SIG-M5 treated with dmso at 0.1 percent for 504 hours (cell line): ENCODE data around the gene NDUFB10.
A peak's percentile ranks its signal among the peaks of the same experiment; 100 is the strongest.
"Not testable (repeated sequence)": the region's sequence is repeated elsewhere in the genome, so short reads cannot be mapped to it uniquely, and the experiment has no call there.

ENCODE experiments used
- DNase-seq: peaks from one replicate; lab custom pipeline; 2025; ENCODE audit not compliant: unreplicated experiment; lab: John Stamatoyannopoulos, UW

The NDUFB10 gene

GRCh38 chr16:1923299-1924034 lies 35.9 kb upstream of the NDUFB10 start:
- peak; percentile 8 for DNase-seq

DNA sequence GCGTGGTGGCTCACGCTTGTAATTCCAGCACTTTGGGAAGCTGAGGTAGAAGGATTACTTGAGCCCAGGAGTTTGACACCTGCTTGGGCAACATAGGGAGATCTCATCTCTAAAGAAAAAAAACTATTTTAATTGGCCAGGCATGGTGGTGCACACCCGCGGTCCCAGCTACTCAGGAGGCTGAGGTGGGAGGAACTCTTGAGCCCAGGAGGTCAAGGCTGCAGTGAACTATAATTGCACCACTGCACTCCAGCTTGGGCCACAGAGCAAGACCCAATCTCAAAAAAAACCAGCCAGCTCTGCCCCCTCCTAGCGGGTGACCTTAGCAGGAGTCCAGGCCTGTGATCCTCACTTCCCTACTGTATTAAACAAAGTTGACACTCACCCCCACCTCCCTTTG lies 35.2 kb upstream of the NDUFB10 start:
- no peak for DNase-seq

- DNase-seq = no peak
Observed at GRCh38 chr16:1926271-1926670, 33.1 kb upstream of the NDUFB10 start.

DNA sequence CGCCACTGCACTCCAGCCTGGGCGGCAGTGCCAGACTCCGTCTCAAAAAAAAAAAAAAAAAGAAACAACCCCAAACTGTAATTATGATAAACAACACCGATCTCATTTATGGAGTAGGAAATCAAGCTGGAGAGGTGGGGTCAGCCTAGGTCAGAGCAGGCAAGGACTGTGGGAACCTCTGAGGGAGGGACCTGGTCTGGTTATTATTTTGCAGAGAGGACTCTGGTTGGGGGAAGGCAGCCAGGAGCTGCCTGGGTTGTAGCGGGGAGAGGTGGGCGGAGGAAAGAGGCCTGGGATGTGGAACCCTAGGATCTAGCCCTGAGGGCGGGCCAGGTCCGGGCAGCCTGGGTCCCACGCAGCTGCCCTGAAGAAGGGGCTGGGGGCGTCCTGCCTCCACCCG lies 30.2 kb upstream of the NDUFB10 start:
- DNase-seq = no peak

GRCh38 chr16:1929578-1930337 lies 29.6 kb upstream of the NDUFB10 start:
- peak; percentile 63 for DNase-seq

GRCh38 chr16:1930338-1930720 lies 29.0 kb upstream of the NDUFB10 start:
- DNase-seq = no peak

GRCh38 chr16:1932050-1933028 lies 27.0 kb upstream of the NDUFB10 start:
- DNase-seq = no peak

DNA sequence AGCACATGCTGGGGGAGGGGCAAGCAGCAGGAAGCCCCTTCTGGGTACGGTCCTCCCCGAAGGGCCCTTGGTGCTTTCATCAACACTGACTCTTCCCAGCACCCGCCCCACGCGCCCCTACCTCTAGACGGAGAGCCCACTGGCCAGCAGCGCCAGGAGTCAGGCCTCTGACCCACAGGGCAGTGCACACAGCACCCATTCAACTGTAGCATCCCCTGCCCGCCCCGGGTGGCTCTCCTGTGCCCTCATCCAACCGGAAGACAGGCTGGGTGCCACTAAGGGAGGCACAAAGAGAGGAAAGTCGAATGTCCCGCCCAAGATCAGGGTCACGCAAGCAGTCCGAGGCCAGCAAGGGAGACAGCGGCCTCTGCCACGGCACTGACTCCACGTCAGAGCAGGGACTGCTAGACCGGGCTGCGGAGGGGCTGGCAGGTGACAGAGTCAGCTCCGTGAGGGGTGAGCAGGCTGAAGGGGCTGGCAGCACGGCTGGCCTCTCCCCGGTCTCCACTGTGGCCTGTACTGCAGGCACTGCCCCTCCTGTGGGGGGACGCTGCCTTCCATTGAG lies 26.2 kb upstream of the NDUFB10 start:
- DNase-seq = no peak

DNA sequence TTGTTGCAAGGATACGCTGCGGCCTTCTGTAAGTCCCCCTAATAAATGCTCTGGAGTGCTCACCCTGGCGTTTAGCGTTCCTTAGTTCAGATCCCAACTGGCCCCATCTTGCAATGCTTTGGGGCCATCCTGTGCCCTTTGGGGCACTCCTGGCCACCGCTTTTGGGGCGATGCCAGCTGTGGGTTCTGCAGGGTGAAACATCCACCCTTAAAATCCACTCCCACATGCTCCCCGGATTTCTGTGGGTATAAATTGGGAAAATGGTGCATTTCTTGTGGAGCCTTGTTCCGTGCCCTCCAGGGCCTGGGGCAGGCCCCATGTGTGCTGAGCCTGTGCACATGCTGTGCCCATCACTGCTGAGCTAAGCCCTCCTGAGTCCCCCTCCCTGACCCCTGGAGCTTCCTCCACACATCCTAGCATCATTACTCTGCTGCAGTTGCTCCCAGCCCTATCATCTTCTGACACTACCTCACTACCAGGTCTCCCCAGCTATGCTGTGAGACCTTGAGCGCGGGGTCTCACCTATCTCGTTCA lies 22.3 kb upstream of the NDUFB10 start:
- no peak for DNase-seq

GRCh38 chr16:1938316-1938715 lies 21.0 kb upstream of the NDUFB10 start:
- DNase-seq = peak; percentile 84

DNA sequence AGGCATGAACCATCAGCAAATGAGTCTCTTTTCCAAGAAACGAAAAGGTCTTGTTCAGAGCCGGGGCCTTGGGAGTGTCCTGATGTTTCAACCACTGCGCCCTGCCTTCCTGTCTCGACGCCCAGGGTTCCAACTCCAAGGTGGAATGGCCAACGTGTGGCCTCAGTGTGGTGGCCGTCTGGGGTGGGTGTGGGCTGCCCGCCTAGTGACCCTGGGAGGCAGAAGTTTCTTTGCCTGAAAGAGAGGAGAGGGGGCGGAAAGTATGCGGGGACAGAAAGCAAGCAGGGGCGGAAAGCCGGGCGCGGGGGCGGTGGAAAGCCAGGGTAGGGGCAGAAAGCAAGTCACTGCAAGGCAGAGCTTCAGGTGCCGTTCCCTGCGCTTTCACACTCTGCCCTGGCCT lies 20.4 kb upstream of the NDUFB10 start:
- no peak for DNase-seq

DNA sequence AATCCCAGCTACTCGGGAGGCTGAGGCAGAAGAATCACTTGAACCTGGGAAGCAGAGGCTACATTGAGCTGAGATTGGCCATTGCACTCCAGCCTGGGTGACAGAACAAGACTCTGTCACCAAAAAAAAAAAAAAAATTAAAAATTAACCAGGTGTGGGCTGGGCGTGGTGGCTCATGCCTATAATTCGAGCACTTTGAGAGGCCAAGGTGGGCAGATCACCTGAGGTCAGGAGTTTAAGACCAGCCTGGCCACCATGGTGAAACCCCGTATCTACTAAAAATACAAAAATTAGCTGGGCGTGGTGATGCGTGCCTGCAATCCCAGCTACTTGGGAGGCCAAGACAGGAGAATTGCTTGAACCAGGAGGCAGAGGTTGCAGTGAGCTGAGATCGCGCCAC lies 19.5 kb upstream of the NDUFB10 start:
- DNase-seq = not testable (repeated sequence)

GRCh38 chr16:1940273-1941161 lies 18.8 kb upstream of the NDUFB10 start:
- no peak for DNase-seq

GRCh38 chr16:1941162-1942046 lies 17.9 kb upstream of the NDUFB10 start:
- DNase-seq = peak; percentile 18

- DNase-seq = peak; percentile 83
Observed at GRCh38 chr16:1942047-1942809, 17.1 kb upstream of the NDUFB10 start.

DNA sequence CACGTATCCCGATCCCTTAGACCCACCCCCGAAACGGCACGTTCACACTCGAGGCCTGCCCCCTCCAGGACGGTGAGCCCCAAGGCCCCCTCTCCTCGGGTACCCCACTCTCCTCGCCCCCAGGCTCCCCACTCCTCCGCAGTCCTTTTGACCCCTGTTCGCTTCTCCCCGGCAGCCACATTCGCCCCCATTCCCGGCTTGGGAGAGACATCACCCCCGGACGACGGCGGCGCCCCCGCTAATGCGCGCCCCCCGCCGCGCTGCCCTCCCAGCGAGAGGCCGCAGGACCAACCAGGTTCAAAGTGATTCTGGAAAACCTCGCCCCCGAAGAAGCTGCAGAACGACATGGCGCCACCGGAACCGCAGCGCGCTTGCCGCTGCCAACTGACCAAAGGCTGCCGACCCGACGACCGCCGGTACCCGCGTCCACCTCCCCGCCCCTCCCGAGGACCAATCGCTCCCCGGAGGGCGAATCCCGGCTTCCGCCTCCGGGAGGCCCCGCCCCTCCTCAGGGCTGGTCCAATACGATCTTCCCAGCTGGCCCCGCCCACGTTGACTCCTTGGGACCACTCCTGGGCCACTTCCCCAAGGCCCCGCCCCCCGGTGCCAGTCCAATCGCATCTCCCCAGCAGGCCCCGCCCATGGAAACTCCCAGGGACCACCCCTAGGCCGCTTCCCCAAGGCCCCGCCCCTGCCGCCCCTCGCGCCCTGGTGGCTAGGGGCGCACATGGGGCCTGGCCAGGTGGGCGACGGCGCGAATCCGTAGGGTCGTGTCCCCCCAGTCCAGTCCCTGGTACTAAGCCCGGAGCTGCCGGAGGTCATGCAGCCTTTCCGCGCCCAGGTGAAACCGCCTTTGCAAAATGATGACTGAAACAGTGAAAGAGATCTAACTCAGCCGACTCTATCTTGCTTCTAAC lies 16.3 kb upstream of the NDUFB10 start, which contains the start of gene MSRB1:
Gene MSRB1 (minus strand): TSS at position 390 of the 917 bp plus-strand sequence. CDS start 43 bp downstream, at position 347.
- peak; percentile 97 for DNase-seq
